DMS114 treated with DMSO at 0.1 percent for 48 hours (cell line): ENCODE measurements around the gene ACSL6.

Source experiments
- DNase-seq: peaks from one replicate; lab custom pipeline; 2025; ENCODE audit not compliant: unreplicated experiment; lab: John Stamatoyannopoulos, UW

Gene ACSL6

DNA sequence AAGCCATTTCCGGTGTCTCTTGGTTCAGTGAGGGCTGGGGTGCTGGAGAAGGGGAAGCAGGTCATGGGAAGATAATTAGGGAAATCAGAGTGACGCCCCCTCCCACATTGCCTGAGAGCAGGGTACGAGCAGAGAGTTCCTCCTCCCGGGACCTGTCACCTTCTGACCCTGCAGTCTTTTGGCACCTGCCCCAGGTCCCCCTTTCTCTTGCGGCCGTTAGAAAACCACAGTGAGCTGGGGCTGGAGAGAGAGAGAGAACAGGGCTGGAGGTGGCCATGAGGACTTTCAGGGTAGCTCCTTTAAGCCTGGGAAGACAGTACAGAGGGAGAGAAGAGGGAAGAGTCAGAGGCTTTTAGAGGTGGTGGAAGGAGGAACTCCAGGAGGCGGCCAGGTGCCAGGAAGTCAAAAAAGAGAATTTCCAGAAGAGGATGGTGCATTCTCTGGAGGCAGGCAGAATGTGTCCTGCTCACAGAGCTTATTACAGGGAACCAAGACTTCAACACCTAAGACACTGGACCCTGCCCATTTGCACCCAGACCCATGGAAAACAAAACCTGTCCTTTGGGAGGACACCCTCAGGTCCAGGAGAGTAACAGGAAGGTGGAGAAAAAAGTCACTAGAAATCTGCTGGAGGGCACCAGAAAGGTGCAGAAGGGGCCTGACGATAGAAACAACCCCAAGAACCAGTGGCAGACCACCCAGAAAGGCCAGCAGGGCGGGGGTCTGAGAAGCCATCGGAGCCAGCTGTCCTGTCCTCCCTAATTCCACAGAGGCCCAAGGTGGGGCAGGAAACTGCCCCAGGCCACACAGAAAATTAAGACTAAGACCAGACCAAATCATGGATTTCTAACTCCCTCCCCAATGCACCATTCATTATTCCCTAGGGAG is 6.5 kb upstream of the ACSL6 start:
- DNase-seq: no peak

GRCh38 chr5:132017316-132017715 is 5.9 kb upstream of the ACSL6 start:
- no peak for DNase-seq

DNA sequence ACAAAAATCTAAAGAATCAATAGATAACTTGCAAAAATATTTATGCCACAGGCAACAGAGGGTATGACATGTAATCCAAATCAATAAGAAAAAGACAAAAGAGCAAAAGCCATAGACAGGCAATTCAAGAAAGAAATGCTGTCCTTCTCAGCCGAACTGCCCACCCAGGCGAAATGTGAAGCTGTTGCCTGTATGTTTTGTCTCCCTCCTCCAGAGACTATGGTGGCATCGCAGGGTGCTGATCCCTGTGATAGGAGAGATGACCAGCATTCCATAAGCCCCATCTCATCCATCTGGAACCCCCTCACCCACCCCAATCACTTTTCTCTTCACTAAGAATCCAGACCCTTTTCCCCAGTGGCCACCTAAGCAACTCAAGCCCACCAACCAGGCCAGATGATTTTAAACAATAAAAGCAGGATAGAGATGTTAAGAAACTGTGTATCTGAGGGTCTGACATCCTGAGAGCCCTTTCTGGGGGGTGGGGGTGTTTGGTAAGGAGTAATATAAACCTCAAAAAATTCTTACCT is 5.3 kb upstream of the ACSL6 start:
- no peak for DNase-seq

DNA sequence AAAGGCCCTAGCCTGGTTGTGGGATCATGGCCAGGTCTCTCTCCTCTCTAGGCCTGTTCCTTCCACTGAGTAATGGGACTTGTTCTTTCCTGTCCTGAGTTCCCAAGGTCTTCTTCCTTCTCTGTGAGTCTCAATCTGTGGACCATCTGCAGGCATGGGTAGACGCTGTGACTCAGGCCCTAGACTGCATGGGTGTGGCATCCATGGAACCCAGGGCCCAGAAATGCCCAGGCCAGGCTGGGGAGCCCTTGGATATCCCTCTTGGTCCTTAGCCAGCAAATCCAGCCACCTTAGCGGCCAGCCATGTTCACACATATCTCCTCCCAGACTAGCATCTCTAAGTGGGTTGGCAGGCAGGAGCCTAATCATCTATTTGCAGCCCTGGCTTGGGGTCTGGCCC is 2.3 kb upstream of the ACSL6 start:
- no peak for DNase-seq

DNA sequence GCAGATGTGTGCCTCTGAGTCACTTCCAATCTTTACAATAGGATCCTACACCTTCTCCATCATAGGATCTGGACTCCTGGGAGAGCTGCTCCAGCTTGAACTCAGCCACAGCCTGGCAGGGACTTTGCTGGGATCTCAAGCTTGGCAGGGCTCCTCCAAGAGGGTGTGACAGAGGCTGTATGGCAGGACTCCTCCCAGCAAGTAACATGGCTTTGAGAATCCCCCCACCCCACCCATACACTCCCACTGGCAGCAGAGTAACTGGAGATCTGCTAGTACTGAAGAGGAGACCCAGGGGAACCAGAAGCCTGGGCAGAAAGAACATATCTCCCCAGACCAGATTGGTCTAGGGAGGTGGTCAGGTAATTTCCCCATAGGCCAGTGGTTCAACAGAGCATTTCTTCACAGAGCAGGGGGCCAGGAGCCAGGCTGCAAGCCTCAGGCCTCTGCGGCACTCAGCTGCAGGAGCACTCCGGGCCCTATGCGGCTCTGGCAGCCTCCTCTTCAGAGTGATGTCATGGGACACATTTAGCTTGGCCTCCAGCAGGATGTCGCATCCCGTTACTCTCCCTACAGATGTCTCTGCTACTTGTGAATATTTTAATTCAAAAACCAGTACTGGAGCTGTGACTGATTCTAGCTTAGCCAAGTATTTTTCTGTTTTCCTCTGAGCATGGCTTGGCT is 1.7 kb upstream of the ACSL6 start:
- no peak for DNase-seq

- DNase-seq: no peak
Observed at GRCh38 chr5:132012371-132013005, 1.0 kb upstream of the ACSL6 start.

- no peak for DNase-seq
Observed at GRCh38 chr5:132010989-132011621, 353 bp downstream of the ACSL6 start.

- DNase-seq: no peak
Observed at GRCh38 chr5:132010645-132010988, 841 bp downstream of the ACSL6 start.

DNA sequence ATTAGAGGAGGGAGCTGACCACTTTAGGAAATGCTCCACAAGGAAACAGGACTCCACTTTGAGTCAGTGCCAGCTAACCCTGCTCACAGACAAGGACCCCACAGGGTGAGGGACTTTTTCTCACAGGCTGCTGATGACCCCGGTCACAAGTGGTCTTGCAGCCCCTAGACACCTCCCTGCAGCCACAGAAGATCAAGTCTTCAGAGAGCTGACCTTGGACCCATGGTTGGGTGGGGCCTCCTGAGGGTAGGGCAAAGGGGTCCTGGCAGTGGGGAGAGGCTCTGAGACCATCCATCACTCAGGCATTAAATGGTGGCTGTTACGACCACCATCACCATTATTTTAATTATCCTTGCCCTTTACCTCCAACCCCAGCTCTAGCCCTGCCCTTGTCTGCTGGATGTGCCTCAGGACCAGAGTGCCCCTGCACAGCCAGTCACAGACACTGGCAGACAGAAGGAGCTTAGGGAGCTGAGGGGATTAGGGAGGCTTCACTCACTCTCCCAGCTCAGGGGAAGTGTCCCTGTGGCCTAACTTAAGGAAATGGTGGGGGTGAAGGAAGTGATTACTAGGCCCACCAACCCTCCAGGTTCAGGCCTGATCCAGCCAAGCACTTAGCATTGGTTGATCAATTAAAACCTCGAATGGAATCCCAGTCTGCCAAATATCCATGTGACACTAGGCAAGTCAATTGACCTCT is 1.6 kb downstream of the ACSL6 start:
- DNase-seq: no peak

DNA sequence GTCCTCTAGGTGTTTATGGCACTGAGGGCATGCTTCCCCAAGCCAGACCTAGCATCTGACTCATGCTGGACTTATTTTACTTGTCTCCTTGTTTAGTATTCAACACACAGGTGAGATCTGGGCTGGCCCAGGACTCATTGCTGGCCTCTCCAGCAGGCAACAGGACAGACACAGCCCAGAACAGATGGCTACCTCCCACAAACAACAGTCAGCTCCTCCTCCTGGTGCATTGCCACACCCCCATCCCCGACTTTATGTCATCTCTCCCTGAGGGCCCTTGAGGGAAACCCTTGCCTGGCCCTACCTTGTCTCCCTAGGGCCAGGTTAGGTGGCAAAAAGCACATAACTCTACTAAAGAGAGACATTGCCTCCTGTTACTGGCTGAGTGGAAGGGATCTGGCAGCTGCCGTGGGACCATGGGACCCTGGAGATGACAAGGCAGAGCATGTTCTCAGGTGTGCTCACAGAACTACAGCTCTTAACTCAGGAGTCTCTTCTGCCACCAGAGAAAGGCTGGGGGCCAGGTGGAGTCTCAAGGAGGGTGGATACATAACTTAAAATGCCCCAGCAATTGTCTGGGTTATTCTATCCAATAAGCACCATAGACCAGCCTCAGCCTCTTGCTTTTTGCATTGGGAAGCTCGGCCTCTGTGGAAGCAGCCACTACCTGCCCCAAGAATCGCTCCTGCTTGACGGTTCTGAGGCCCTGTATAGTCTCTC is 2.3 kb downstream of the ACSL6 start:
- DNase-seq: no peak

DNA sequence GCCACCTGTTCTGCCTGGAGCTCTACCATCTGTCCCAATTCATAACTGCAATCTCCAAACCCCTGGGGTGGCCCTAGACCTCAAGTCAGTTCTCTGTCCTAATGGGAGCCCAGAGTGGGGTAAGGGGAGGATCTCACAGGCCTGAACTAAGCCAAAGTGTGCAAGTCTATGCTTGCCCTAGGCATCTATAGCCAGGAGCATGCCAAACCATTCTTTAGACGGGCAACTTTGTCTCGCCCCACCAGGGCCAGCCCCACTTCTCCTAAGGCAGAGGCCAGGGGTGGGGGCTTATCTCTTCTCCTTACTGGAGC is 3.3 kb downstream of the ACSL6 start:
- DNase-seq: no peak

DNA sequence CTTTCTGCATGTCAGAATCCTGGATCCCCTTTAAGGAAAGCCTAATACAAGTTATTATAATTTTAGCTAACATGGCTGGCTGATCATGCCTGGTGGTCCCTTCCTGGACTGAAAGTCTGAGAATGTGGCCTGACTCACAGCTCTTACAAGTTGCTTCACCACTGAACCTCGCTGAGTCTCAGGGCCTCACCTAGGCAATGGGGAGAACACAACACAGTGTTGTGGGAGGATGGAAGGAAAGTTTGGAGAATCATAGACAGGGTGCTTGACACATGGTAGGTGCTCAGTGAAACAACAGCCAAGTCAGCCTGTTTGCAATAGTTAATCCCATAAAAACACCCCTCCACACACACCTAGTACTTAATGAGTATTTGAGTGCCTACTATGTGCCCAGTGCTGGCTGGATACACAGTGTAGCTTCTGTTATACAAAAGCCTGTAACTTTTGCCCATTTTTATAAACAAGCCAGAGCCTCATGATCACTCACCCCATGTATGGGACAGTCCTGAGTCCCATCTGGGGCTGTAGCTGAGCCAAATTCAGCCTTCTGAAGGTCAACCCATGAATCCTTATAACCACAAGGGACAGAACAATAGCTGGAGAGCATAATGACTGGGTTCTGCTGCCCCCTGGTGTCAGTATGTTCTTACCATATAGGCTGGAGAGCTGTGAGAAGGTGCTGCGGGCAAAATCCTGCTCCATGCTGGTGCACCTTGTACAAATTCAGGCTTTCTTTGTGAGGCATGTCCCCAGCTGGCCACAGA is 3.9 kb downstream of the ACSL6 start:
- peak; percentile 79 for DNase-seq

DNA sequence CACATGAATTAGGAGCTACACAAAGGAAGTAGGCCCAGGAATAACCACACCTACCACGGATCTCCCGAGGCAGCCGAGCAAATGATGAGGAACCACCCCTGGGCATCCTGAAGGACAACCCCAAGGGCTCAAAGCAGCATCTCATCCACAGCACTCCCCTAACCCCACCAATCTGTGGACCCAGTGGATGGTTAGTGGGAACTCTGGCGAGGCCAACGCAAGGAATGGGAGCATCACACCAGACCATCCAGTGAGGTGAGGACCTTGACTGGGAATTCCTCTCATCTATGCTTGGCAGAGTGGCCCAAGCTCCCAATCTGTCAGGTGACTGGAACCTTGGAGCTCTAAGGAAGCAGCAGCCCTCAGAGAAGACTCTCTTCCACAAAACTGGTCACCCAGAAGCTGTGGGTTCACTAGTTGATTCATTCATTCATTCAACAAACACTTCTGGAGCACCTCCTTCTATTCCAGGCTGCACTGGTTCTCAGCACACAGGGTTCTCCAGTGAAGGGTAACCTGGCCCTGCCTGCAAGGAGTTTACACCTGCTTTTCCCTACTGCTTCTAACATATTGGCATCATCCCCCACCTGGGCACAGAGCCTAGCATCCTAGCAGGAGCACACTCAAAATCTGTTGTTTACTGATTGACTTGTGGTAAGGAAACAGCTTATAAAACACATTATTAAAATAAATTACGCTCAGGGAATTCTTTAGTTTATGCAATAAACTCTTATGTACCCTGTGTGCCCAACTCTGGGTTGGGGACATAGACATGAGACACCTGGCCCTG is 4.9 kb downstream of the ACSL6 start:
- DNase-seq: no peak

GRCh38 chr5:132005591-132005990 is 5.9 kb downstream of the ACSL6 start:
- no peak for DNase-seq

- no peak for DNase-seq
Observed at GRCh38 chr5:132003982-132004381, 7.5 kb downstream of the ACSL6 start.

DNA sequence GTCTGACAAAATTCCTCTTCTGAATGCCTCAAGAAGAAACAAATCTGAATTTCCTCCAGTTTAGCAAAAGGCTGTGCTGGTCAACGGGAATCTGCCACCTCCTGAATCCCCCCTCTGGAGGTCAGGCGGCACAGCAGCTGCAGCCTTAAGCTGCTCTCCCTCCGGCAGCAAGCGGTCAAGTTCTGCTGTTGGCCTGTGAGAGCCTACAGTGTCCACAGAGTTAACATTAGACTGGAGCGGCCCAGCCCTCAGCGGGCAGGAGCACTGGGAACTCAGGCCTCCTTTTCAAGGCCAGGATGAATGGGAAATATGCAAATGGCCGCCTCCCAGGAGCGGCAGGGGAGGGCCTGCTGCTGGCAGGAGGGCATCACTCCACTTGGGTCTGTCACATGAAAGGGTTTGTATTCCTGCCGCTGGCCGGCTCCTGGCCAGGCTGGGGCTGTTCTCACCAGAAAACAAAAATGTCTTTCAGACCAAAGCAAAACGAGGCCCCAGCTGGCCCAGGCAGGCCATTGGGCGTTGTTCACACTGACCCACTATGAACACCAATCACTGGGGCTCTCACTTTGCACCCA is 8.2 kb downstream of the ACSL6 start:
- DNase-seq: no peak

GRCh38 chr5:132002757-132003156 is 8.7 kb downstream of the ACSL6 start:
- no peak for DNase-seq
